Left cardiac atrium (tissue), 4 donors: ENCODE measurements around the gene MCL1. TPM values are rescaled to one million over a fixed set of nuclear protein-coding genes. Genes with fewer than 3 reads are reported as not detected.
"Not testable (repeated sequence)": the region's sequence is repeated elsewhere in the genome, so short reads cannot be mapped to it uniquely, and the experiment has no call there.

Source experiments
- ATAC-seq, 2 donors: fragments of 200-7000 bp; cut with Tn5 transposase; one replicate each; pipeline ENCODE4 v1.9.1; 2020; ENCODE audit warnings: mild to moderate bottlenecking in 2 of 2, moderate library complexity in 2 of 2
- DNase-seq: peaks from one replicate; pipeline ENCODE4 v3.0.0-alpha.2; 2020
- intact Hi-C, 2 donors: fragments of 100-400 bp; cut with DNase I; formaldehyde crosslinking; loops; one replicate each; pipeline versions ENCODE4 v1.14.1 to v1.15.1; 2022 to 2023
- long read RNA-seq: library from polyadenylated mRNA; unstranded; transcript quantifications from one replicate; pipeline ENCODE4 v2.0.0, GENCODE V29; 2021
- total RNA-seq, 2 donors: library from RNA; stranded (reverse); fragmentation: NEBNext Ultra II Directional; extraction: Animal tissue kit (Norgen Biotek cat#: 25700); gene quantifications; one replicate each; pipeline ENCODE4 v1.2.1, GENCODE V29; 2021
- donor health status: DM: no; HTN: yes; CAD: no.
- donor health status: DM: no; HTN: yes; CAD: no; lungs with severe emphysema.
- donor health status: DM: yes; HTN: yes; CAD: no.
- donor health status: Dilated cardiomyopathy.

Gene MCL1
- 100 to 1,000 TPM; 103 to 146 TPM for total RNA-seq
- long read RNA-seq, transcript MCL1-202 (3 exons, 3,932 nt) = major isoform, 10 of 16 reads
- long read RNA-seq, partial matches to known transcripts = 0 of 16 reads
- long read RNA-seq, other reads (novel, unspliced or antisense) = 5 of 16 reads

GRCh38 chr1:150579110-150579944 lies at the start of gene MCL1:
TSS of gene MCL1 (minus strand) at chr1:150579610. CDS start at chr1:150579530, 80 bp downstream.
- DNase-seq = peak; percentile 95
- ATAC-seq = peak; percentile 94
- intact Hi-C loops = loop anchor here in 1 of 2 donors (1.0 to 5.0 kb wide), 2 partner anchors 18 to 43 kb away; no protein-coding TSS in a partner anchor

GRCh38 chr1:150628766-150629114 lies 49.3 kb upstream of the MCL1 start:
- intact Hi-C loops = no loop called here
- ATAC-seq (no peak), DNase-seq (no peak)

- DNase-seq (no peak), ATAC-seq (no peak)
- intact Hi-C loops = no loop called here
Observed at GRCh38 chr1:150627826-150628410, 48.5 kb upstream of the MCL1 start.

- DNase-seq (no peak), ATAC-seq (no peak)
- intact Hi-C loops = no loop called here
Observed at GRCh38 chr1:150626150-150626549, 46.7 kb upstream of the MCL1 start.

GRCh38 chr1:150624546-150624945 lies 45.1 kb upstream of the MCL1 start:
- ATAC-seq, DNase-seq: not testable (repeated sequence)
- intact Hi-C loops = loop anchor here in 1 of 2 donors (5.0 kb wide), 1 partner anchor 47 kb away; the partner anchor contains the start of gene MCL1

GRCh38 chr1:150624134-150624533 lies 44.7 kb upstream of the MCL1 start:
- ATAC-seq, DNase-seq: not testable (repeated sequence)
- intact Hi-C loops = loop anchor here in 1 of 2 donors (5.0 kb wide), 1 partner anchor 47 kb away; the partner anchor contains the start of gene MCL1

- DNase-seq = peak; percentile 82
- peak; percentile 68 to 74 for ATAC-seq
- intact Hi-C loops = loop anchor here (2.0 to 5.0 kb wide), 2 partner anchors 45 to 62 kb away; partner anchors contain the start of gene MCL1 (in 1 of the 2)
Observed at GRCh38 chr1:150622303-150622975, 43.0 kb upstream of the MCL1 start.

- ATAC-seq = peak in 1 of 2 donors; percentile 7
- peak; percentile 53 for DNase-seq
Observed at GRCh38 chr1:150621497-150622302, 42.3 kb upstream of the MCL1 start.

GRCh38 chr1:150620919-150621318 lies 41.5 kb upstream of the MCL1 start:
- ATAC-seq (no peak), DNase-seq (no peak)
- intact Hi-C loops = loop anchor here in 1 of 2 donors (5.0 kb wide), 1 partner anchor 44 kb away; the partner anchor contains the start of gene MCL1

More at GRCh38 chr1:150621497-150622302, 42.3 kb upstream of the MCL1 start:
- intact Hi-C loops = loop anchor here (2.0 to 5.0 kb wide), 2 partner anchors 44 to 61 kb away; partner anchors contain the start of gene MCL1 (in 1 of the 2)

- ATAC-seq = peak; percentile 86 to 89
- intact Hi-C loops = loop anchor here in 1 of 2 donors (5.0 kb wide), 1 partner anchor 43 kb away; the partner anchor contains the start of gene MCL1
- DNase-seq = no peak
Observed at GRCh38 chr1:150619576-150620509, 40.4 kb upstream of the MCL1 start.

GRCh38 chr1:150615346-150616201 lies 36.2 kb upstream of the MCL1 start:
- DNase-seq = no peak
- intact Hi-C loops = no loop called here
- ATAC-seq = no peak

- intact Hi-C loops = no loop called here
Observed at GRCh38 chr1:150613061-150613920, 33.9 kb upstream of the MCL1 start.

GRCh38 chr1:150612014-150612345 lies 32.6 kb upstream of the MCL1 start:
- no peak for ATAC-seq
- no peak for DNase-seq
- intact Hi-C loops = no loop called here

More at GRCh38 chr1:150613061-150613920, 33.9 kb upstream of the MCL1 start:
- ATAC-seq = peak; percentile 66 to 68
- DNase-seq = peak; percentile 45

- intact Hi-C loops = no loop called here
- ATAC-seq (no peak), DNase-seq (no peak)
Observed at GRCh38 chr1:150610576-150610975, 31.2 kb upstream of the MCL1 start.

GRCh38 chr1:150609732-150610131 lies 30.3 kb upstream of the MCL1 start:
- ATAC-seq (no peak), DNase-seq (no peak)
- intact Hi-C loops = no loop called here
